Heart right ventricle (tissue), 16 donors: ENCODE data around the gene SCGB3A2. TPM values are rescaled to one million over a fixed set of nuclear protein-coding genes. Genes with fewer than 3 reads are reported as not detected.

ENCODE experiments used
- ATAC-seq, 8 donors: fragments of 200-7000 bp; cut with Tn5 transposase; one replicate each; pipeline ENCODE4 v1.9.1; 2020; ENCODE audit warnings: mild to moderate bottlenecking in 8 of 8, moderate library complexity in 8 of 8, moderate number of reproducible peaks in 1 of 8
- DNase-seq, 2 donors: peaks; one replicate each; pipeline ENCODE4 v3.0.0-alpha.2; 2020
- H3K27ac ChIP-seq, 10 donors: fragments of 200-600 bp; sonication (generic) in 2 of 10; one replicate each; pipeline versions ENCODE4 v1.5.0 to v1.8.0; 2020 to 2022; ENCODE audit warnings: mild to moderate bottlenecking in 3 of 10
- H3K27me3 ChIP-seq, 7 donors: fragments of 200-600 bp; one replicate each; pipeline ENCODE4 v1.8.0; 2021 to 2022; ENCODE audit warnings: mild to moderate bottlenecking in 2 of 7
- H3K36me3 ChIP-seq, 9 donors: fragments of 200-600 bp; sonication (generic) in 1 of 9; one replicate each; pipeline versions ENCODE4 v1.5.0 to v1.8.0; 2020 to 2022; ENCODE audit warnings: mild to moderate bottlenecking in 2 of 9
- H3K4me1 ChIP-seq, 9 donors: fragments of 200-600 bp; sonication (generic) in 1 of 9; one replicate each; pipeline versions ENCODE4 v1.5.0 to v1.8.0; 2020 to 2022; ENCODE audit warnings: mild to moderate bottlenecking in 4 of 9
- H3K4me3 ChIP-seq, 10 donors: fragments of 200-600 bp; sonication (generic) in 2 of 10; one replicate each; pipeline versions ENCODE4 v1.5.0 to v1.8.0; 2020 to 2022; ENCODE audit warnings: mild to moderate bottlenecking in 7 of 10, moderate library complexity in 2 of 10
- H3K9me3 ChIP-seq, 11 donors: fragments of 200-600 bp in 10 of 11; sonication (generic) in 2 of 11; one replicate each; pipeline versions ENCODE4 v1.5.0 to v1.8.0; 2013 to 2022; ENCODE audit warnings: mild to moderate bottlenecking in 2 of 11, control low read depth in 1 of 11, moderate library complexity in 1 of 11
- CTCF ChIP-seq, 9 donors: fragments of 200-600 bp; sonication (generic) in 2 of 9; IDR thresholded peaks; one replicate each; pipeline versions ENCODE4 v1.5.0 to v1.8.0; 2021 to 2022; ENCODE audit warnings: antibody characterized with exemption in 9 of 9, mild to moderate bottlenecking in 5 of 9, moderate library complexity in 1 of 9
- WGBS, 2 donors: extraction: QIAGEN DNeasy Blood & Tissue Kit; methylation state at CpG; one replicate each; pipeline ENCODE4 v1.1.7; 2013; ENCODE audit warnings: inconsistent platforms in 1 of 2; 5-methylcytosine and 5-hydroxymethylcytosine counted together
- intact Hi-C, 10 donors: fragments of 100-400 bp; cut with DNase I; formaldehyde crosslinking; loops; one replicate each; pipeline versions ENCODE4 v1.11.1 to v1.14.2; 2022
- polyA plus RNA-seq, 2 donors: library from polyadenylated mRNA; stranded (reverse); fragments of 200-250 nt; gene quantifications; one replicate each; pipeline ENCODE4 v1.2.3, GENCODE V29; 2013
- total RNA-seq, 10 donors: library from RNA; stranded (reverse); fragmentation: NEBNext Ultra II Directional in 3 of 10; extraction: Animal tissue kit (Norgen Biotek cat#: 25700) in 3 of 10; gene quantifications; one replicate each; pipeline versions ENCODE4 v1.2.1 to v1.2.4, GENCODE V29; 2021 to 2023
- donor health status: Arrhythmogenic right ventricular cardiomyopathy.
- donor health status: ischemic (EF 13 %, LVEDD 7.1; RV severe dilation, severe dysfunction).
- donor health status: healthy with polysubstance abuse.
- donor health status: DM: no; HTN: yes; CAD: no.
- donor health status: DM: no; HTN: no; CAD: no.
- donor health status: ischemic (EF 25% LVEDD 6.9; RV normal size, moderate dysfunction).
- donor health status: ischemic (EF 25% LVEDD 5.7; RV mildly dilated, moderate dysfunction).
- donor health status: healthy.
- donor health status: DM: yes; HTN: yes; CAD: no.
- donor health status: Ischemic cardiomyopathy.
- donor health status: ischemic (EF 35%, LVEDD 5.7; RV mildly dilated, moderate dysfunction).
- donor health status: nonischemic (EF 11% LVEDD 7.7; RV severe dilation, severe dysfunction).
- donor health status: DM: yes; HTN: yes; CAD: no.
- donor health status: PGD.
- donor health status: ischemic (EF 29% LVEDD 5.4; RV normal size, mild dysfunction).
- donor health status: nonischemic (EF 23%, LVEDD 6.1; RV moderate dilation, normal function).

The SCGB3A2 gene
- total and polyA plus RNA-seq, 12 donors: 0.17 TPM; not detected in 11

GRCh38 chr5:147835386-147835798 is 43.1 kb upstream of the SCGB3A2 start:
- no peak overlapping the region for H3K27ac ChIP-seq
- H3K4me3 ChIP-seq: no peak overlapping the region
- H3K36me3 ChIP-seq: no peaks in the 10 kb centered on the region
- intact Hi-C loops: no loop called here
- no peak for ATAC-seq
- 73 to 77% methylated on average over 2 of the region's 2 CpGs for WGBS, 2 donors
- H3K4me1 ChIP-seq: no peaks in the 10 kb centered on the region
- peaks cover 0 to 8% (median 0%) of the 10 kb centered on the region in 7 donors for H3K27me3 ChIP-seq
- DNase-seq: no peak
- no peaks in the 10 kb centered on the region for H3K9me3 ChIP-seq
- no peak for TF ChIP-seq CTCF (IDR thresholded peaks at IDR 0.05)

GRCh38 chr5:147836439-147836838 is 42.1 kb upstream of the SCGB3A2 start:
- no peak overlapping the region for H3K4me3 ChIP-seq
- H3K27me3 ChIP-seq: peaks cover 0 to 8% (median 0%) of the 10 kb centered on the region in 7 donors
- DNase-seq: no peak
- H3K4me1 ChIP-seq: no peaks in the 10 kb centered on the region
- no peak for TF ChIP-seq CTCF (IDR thresholded peaks at IDR 0.05)
- H3K36me3 ChIP-seq: no peaks in the 10 kb centered on the region
- WGBS, 2 donors: 81 to 86% methylated on average over 3 of the region's 3 CpGs
- H3K27ac ChIP-seq: no peak overlapping the region
- no peaks in the 10 kb centered on the region for H3K9me3 ChIP-seq
- intact Hi-C loops: no loop called here
- ATAC-seq: no peak

GRCh38 chr5:147842869-147843268 is 35.6 kb upstream of the SCGB3A2 start:
- no peak for TF ChIP-seq CTCF (IDR thresholded peaks at IDR 0.05)
- H3K4me3 ChIP-seq: no peak overlapping the region
- 59 to 72% methylated on average over 2 of the region's 2 CpGs for WGBS, 2 donors
- no peaks in the 10 kb centered on the region for H3K9me3 ChIP-seq
- no peak for DNase-seq
- H3K36me3 ChIP-seq: no peaks in the 10 kb centered on the region
- no peak overlapping the region for H3K27ac ChIP-seq
- H3K4me1 ChIP-seq: peaks cover 0 to 7% (median 0%) of the 10 kb centered on the region in 9 donors
- intact Hi-C loops: no loop called here
- peaks cover 0 to 6% (median 0%) of the 10 kb centered on the region in 7 donors for H3K27me3 ChIP-seq
- ATAC-seq: no peak

- intact Hi-C loops: no loop called here
- Histone ChIP-seq H3K4me1 (peaks cover 0 to 7% (median 0%) of the 10 kb centered on the region in 9 donors), H3K27ac (no peak overlapping the region), H3K36me3 (no peaks in the 10 kb centered on the region), H3K4me3 (no peak overlapping the region), H3K27me3 (peaks cover 0 to 6% (median 0%) of the 10 kb centered on the region in 7 donors), H3K9me3 (no peaks in the 10 kb centered on the region)
- TF ChIP-seq CTCF (IDR thresholded peaks at IDR 0.05): no peak
- ATAC-seq: no peak
- WGBS, 2 donors: 37 to 45% methylated on average over 3 of the region's 3 CpGs
- DNase-seq: no peak
These were observed 33.7 kb upstream of the SCGB3A2 start for GRCh38 chr5:147844846-147845245.
